ENCODE results near the gene KMT5B.

DNA sequence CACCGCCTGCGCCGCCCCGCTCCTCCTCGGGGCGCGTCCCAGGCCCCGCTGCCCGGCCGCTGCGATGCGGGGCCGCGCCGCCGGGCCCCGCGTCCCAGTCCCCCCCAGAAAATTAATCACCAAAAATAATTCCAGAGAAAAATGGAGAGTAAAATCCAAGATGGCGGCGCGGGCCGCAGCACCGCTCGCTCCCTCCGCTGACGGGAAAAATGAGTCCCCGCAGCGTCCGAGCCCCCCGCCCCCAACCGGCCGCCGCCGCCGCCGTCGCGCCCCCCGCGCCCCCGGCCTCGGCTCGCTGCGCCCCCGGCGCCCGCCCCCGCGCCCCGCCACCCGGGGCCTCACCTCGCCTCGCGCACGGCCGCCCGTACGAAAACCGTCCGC is at the start of gene KMT5B:
- no peak for TF ChIP-seq EP300 (IDR thresholded peaks at IDR 0.05; ENCODE audit: borderline replicate concordance in 1 of 2, control insufficient read depth in 1 of 2, low read depth in 2 of 2, low read length in 2 of 2)
- no peak for TF ChIP-seq RFX5 (IDR thresholded peaks at IDR 0.05; ENCODE audit: low read depth, low read length)
- no peak for TF ChIP-seq JUND (IDR thresholded peaks at IDR 0.05; ENCODE audit: low read depth, low read length)
- no peak for TF ChIP-seq SIN3A (IDR thresholded peaks at IDR 0.05; ENCODE audit: low read depth, low read length)
